Common myeloid progenitor, CD34-positive (primary cell): ENCODE results near the gene C12orf50. TPM values are rescaled to one million over a fixed set of nuclear protein-coding genes. Genes with fewer than 3 reads are reported as not detected.

Source experiments
- CTCF ChIA-PET: fragments of 350-600 bp; sonication (Branson Sonifier 250); formaldehyde crosslinking; loops from one replicate; lab custom pipeline; 2021; ENCODE audit warnings: antibody characterized with exemption; lab: Charles Lee
- POLR2A ChIA-PET: fragments of 350-600 bp; sonication (Branson Sonifier 250); formaldehyde crosslinking; loops from one replicate; lab custom pipeline; 2021; ENCODE audit warnings: antibody characterized with exemption; lab: Charles Lee
- DNase-seq, 3 donors: peaks; one replicate each; pipeline versions ENCODE4 v3.0.0 to v3.0.0-alpha.2; 2013
- H3K27ac ChIP-seq, 2 experiments: 1 replicate in 1 of 2; 2 replicates in 1 of 2; pipeline ENCODE4 v1.7.0; 2013; ENCODE audit warnings: inconsistent platforms in 2 of 2, low read length in 2 of 2, mild to moderate bottlenecking in 2 of 2, low read depth in 1 of 2, moderate library complexity in 1 of 2; ENCODE audit not compliant: severe bottlenecking in 2 of 2, insufficient read depth in 1 of 2, poor library complexity in 1 of 2
- H3K27me3 ChIP-seq, 5 experiments: replicated peaks in 2 of 5; 1 replicate in 3 of 5; 2 replicates in 2 of 5; pipeline versions ENCODE4 v1.6.1 to v1.7.0; 2013; ENCODE audit warnings: low read length in 4 of 5, mild to moderate bottlenecking in 2 of 5, moderate library complexity in 2 of 5, inconsistent platforms in 1 of 5; ENCODE audit not compliant: insufficient read depth in 5 of 5, control insufficient read depth in 4 of 5
- H3K36me3 ChIP-seq, 4 experiments: 1 replicate in 2 of 4; 2 replicates in 2 of 4; pipeline versions ENCODE4 v1.6.1 to v1.7.0; 2013; ENCODE audit warnings: low read length in 3 of 4, control low read depth in 1 of 4, mild to moderate bottlenecking in 1 of 4; ENCODE audit not compliant: control insufficient read depth in 4 of 4, insufficient read depth in 4 of 4
- H3K4me1 ChIP-seq, 4 experiments: 1 replicate in 3 of 4; 2 replicates in 1 of 4; pipeline versions ENCODE4 v1.6.1 to v1.7.1; 2013; ENCODE audit warnings: low read length in 3 of 4, mild to moderate bottlenecking in 3 of 4, control low read depth in 1 of 4, inconsistent platforms in 1 of 4, moderate library complexity in 1 of 4; ENCODE audit not compliant: control insufficient read depth in 4 of 4, insufficient read depth in 4 of 4; ENCODE audit errors: control extremely low read depth in 1 of 4
- H3K4me3 ChIP-seq, 7 experiments: 1 replicate in 4 of 7; 2 replicates in 3 of 7; pipeline versions ENCODE4 v1.5.1 to v1.7.0; 2013; ENCODE audit warnings: mild to moderate bottlenecking in 7 of 7, low read length in 6 of 7, moderate library complexity in 6 of 7, inconsistent platforms in 2 of 7, low read depth in 2 of 7, control low read depth in 1 of 7; ENCODE audit not compliant: insufficient read depth in 4 of 7, control insufficient read depth in 1 of 7; ENCODE audit errors: extremely low read depth in 1 of 7
- H3K9me3 ChIP-seq, 5 experiments: 1 replicate in 4 of 5; 2 replicates in 1 of 5; pipeline versions ENCODE4 v1.6.1 to v1.7.1; 2013; ENCODE audit warnings: low read length in 4 of 5, mild to moderate bottlenecking in 2 of 5, inconsistent platforms in 1 of 5, low read depth in 1 of 5, moderate library complexity in 1 of 5; ENCODE audit not compliant: control insufficient read depth in 4 of 5, insufficient read depth in 2 of 5; ENCODE audit errors: control extremely low read depth in 1 of 5
- WGBS: methylation state at CpG from one replicate; pipeline ENCODE4 v1.1.5; 2013; ENCODE audit not compliant: insufficient coverage; 5-methylcytosine and 5-hydroxymethylcytosine counted together
- polyA plus RNA-seq: library from polyadenylated mRNA; unstranded; fragments of 120-200 nt; gene quantifications from one replicate; pipeline ENCODE4 v1.2.1, GENCODE V29; 2013

The C12orf50 gene, protein sequence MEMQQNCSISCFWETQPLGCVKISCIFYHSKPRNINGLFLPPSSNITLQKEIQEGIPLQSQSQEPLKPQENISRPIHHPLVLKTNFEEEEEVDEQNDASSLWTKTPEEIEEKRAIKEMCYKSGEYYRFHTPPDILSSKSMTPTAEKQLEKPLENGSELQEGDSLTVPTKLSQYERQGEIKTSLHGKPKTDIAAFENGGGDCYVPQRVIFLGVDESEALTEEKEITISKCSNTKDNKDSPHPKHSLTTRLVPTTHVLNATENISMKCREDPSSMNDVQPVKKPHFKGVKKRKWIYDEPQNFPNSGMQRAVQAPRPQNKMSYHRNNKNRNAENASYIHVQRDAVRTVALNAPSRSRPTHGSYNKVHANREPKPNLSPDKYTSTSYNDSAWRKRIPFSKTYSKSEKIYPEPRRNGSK
- 0.09 TPM for polyA plus RNA-seq

DNA sequence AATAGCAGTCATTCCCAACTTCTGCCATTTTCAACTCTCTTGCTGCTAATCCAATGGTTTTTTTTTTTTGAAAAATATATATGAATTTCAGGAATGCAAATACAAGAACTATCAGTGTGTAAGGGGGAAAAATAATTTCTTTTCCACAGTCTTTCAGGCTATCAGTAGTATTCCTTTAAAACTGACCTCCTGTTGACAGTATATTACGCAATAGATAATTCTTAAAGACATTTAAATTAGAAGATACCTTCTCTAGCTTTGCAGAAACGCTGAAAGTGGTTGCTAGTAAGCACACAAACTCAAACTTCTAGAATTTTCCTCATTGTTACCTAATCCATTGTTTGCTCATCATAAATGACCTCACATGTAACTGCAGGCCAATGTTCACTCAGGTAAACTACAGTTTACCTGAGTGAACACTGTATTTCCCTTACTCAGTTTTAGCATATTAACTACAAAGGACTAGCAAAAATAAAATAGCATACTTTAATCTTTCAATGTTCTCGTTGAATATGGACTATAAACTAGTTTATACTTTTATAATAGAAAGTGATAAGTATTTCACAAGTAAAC, at the start of gene C12orf50:
C12orf50 (minus strand) TSS at position 309 of the 573 bp plus-strand sequence. CDS start 2,439 bp downstream, outside the sequence.
- POLR2A ChIA-PET, result no interaction called here
- CTCF ChIA-PET, result no interaction called here

DNA sequence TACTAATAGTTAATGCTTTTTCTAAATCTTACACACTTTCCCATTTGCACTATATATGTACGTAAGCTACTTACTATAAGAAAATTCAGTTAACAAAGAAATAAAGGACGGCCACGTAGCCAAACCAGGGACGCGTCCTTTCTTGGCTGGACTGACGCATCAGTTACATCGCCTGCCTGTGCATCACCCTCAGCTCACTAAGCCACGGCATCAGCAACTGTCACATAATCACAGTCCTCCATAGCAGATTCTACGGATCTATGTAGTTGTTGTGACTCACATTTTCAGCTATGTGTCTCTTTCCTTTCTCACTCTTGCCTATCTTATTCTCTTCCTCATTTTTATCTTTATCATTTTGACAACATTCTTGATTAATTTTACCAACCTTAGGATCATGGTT, 38.1 kb upstream of the C12orf50 start:
- over 99% methylated on average over 9 of the region's 9 CpGs for WGBS
- peaks cover 6 to 15% (median 8%) of the 10 kb centered on the region in 4 experiments for H3K36me3 ChIP-seq
- H3K4me3 ChIP-seq, result no peak overlapping the region
- H3K27ac ChIP-seq, result no peak overlapping the region
- no peaks in the 10 kb centered on the region for H3K9me3 ChIP-seq
- no peaks in the 10 kb centered on the region for H3K27me3 ChIP-seq
- CTCF ChIA-PET, result no interaction called here
- peaks cover 0 to 11% (median 3%) of the 10 kb centered on the region in 4 experiments for H3K4me1 ChIP-seq
- POLR2A ChIA-PET, result no interaction called here
- no peak for DNase-seq

More for the DNA sequence above, at the start of gene C12orf50:
- H3K27ac ChIP-seq, result no peak within 1 kb of the TSS
- H3K9me3 ChIP-seq, result peaks cover 0 to 3% (median 0%) of the 10 kb centered on the region in 5 experiments
- H3K27me3 ChIP-seq, result no peaks in the 10 kb centered on the region
- no peak for DNase-seq
- H3K4me3 ChIP-seq, result no peak within 1 kb of the TSS
- WGBS, result 100% methylated on average over 2 of the region's 3 CpGs
- H3K36me3 ChIP-seq, result no peaks in the 10 kb centered on the region
- no peaks in the 10 kb centered on the region for H3K4me1 ChIP-seq

DNA sequence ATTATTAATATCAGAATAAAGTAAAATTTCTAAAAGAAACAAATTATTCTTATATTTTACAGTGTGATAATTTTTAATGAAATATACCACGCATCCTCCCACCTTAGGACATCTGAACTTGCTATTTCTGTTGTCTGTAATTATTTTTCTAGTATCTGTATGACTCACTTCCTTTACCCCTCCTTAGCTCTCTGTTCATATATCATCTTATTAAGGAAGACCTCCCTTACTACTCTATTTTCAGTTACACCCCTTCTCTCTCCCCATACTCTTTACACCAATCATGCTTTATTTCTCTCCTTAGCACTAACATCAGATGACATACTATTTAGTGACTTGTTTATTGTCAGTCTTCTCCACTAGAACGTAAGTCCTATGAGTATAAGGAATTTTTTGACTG, 34.2 kb upstream of the C12orf50 start:
- H3K36me3 ChIP-seq, result peaks cover 2 to 6% (median 5%) of the 10 kb centered on the region in 4 experiments
- CTCF ChIA-PET, result no interaction called here
- H3K4me3 ChIP-seq, result no peak overlapping the region
- no peaks in the 10 kb centered on the region for H3K9me3 ChIP-seq
- H3K27ac ChIP-seq, result no peak overlapping the region
- no CpG with 5 or more reads among the region's 2 CpGs for WGBS
- DNase-seq, result peak in 2 of 3 donors; percentile 14 to 35
- no peaks in the 10 kb centered on the region for H3K27me3 ChIP-seq
- peaks cover 0 to 15% (median 4%) of the 10 kb centered on the region in 4 experiments for H3K4me1 ChIP-seq
- POLR2A ChIA-PET, result no interaction called here

DNA sequence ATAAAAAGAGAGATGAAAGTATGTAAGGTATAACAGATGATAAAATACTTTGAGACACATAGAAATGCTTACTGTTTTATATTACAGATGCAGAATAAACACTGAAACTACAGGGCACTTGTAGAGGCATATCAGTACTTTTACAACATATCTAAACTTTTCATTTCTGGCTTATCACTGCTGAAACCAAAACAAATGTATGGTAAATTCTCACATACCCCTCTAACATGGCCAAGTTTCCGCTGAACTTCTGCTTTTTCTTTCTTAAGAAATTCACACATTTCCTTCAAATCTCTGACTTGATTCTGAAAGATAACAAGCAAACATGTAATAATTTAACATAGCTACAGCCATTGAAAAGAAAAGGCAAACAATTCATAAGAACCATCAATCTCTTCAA, 33.3 kb upstream of the C12orf50 start:
- 0% methylated on average over 1 of the region's 1 CpG for WGBS
- Histone ChIP-seq H3K9me3 (no peaks in the 10 kb centered on the region), H3K4me1 (peaks cover 0 to 15% (median 4%) of the 10 kb centered on the region in 4 experiments), H3K27me3 (no peaks in the 10 kb centered on the region), H3K4me3 (no peak overlapping the region), H3K27ac (no peak overlapping the region), H3K36me3 (peaks cover 3 to 15% (median 9%) of the 10 kb centered on the region in 4 experiments)
- ChIA-PET POLR2A (no interaction called here), CTCF (interaction anchor here (0.6 kb wide), 1 partner anchor 54 kb away, joined by 3 read pairs; no protein-coding TSS in a partner anchor)
- peak; percentile 12 to 78 (median 70) for DNase-seq

DNA sequence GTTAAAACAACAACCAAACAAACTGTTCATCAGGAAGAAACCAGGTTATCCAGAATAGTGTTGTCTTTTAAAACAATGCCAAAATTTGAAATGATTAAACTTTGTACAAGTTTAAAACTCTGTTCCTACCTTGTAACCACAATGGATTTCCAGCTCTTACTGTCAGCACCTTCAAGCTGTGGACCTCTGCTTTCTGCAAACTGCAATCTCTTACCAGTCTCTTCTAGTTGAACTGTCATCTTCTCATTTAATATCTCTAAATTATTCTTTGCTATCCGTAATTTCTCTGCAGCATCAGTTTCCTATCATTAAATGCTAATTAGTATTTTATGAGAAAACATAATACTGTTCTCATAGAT, 29.5 kb upstream of the C12orf50 start:
- no peak overlapping the region for H3K27ac ChIP-seq
- ChIA-PET CTCF (no interaction called here), POLR2A (no interaction called here)
- peaks cover 0 to 15% (median 4%) of the 10 kb centered on the region in 4 experiments for H3K4me1 ChIP-seq
- no peak for DNase-seq
- H3K27me3 ChIP-seq, result no peaks in the 10 kb centered on the region
- H3K4me3 ChIP-seq, result no peak overlapping the region
- no peaks in the 10 kb centered on the region for H3K9me3 ChIP-seq
- H3K36me3 ChIP-seq, result peaks cover 3 to 35% (median 17%) of the 10 kb centered on the region in 4 experiments
- WGBS, result no CpG with 5 or more reads among the region's 1 CpG

DNA sequence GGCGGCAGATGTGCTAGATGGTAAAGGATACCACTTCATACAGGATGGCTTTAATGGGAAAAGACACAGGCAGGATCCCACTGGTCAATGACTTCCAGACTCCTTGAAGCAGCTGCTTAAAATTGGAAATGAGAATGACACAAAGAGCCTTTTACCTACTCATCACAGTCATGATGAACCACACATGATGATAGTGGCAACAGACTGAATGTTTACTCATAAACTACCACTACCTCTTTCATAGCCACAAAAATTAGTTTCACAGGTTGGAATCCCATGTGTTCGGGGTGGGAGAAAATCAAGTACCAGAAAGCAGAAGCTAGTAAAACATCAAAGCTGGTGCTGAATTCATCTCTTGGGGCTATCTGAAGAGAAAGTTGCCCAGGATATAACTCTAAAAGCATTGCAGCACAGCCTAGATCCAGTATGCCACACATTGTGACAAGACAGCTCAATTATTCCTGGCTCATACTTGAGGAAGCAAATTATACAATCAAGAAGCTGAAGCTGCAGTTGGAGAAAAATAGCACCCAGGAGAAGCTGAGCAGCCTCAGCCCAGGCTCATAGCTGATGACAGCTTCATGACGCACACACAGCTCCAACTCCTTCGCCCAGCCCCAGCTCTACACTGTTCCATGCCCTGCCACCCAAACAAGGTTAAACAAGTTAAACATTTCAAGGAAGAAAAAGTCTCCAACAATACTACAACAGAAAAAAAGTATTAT, 29.0 kb upstream of the C12orf50 start:
- Histone ChIP-seq H3K36me3 (peaks cover 5 to 37% (median 17%) of the 10 kb centered on the region in 4 experiments), H3K4me1 (peaks cover 0 to 11% (median 4%) of the 10 kb centered on the region in 4 experiments), H3K9me3 (no peaks in the 10 kb centered on the region), H3K27me3 (no peaks in the 10 kb centered on the region), H3K27ac (no peak overlapping the region), H3K4me3 (no peak overlapping the region)
- no peak for DNase-seq
- ChIA-PET POLR2A (no interaction called here), CTCF (no interaction called here)
- WGBS, result 100% methylated on average over 3 of the region's 4 CpGs
